ENCODE measurements around the gene DAB2IP. TPM values are rescaled to one million over a fixed set of nuclear protein-coding genes. Genes with fewer than 3 reads are reported as not detected.

The DAB2IP gene
- total and polyA plus RNA-seq, 2 donors: 16.8 to 42.3 TPM

- 30% methylated on average over 20 of the region's 20 CpGs for WGBS
- peak; percentile 40 for DNase-seq (ENCODE audit: extremely low spot score)
- H3K36me3 ChIP-seq (ENCODE audit: insufficient read depth): no peaks in the 10 kb centered on the region
- H3K4me1 ChIP-seq (ENCODE audit: insufficient read depth): no peaks in the 10 kb centered on the region
- H3K27ac ChIP-seq (ENCODE audit: low read depth): no peak overlapping the region
- no peak overlapping the region for H3K4me3 ChIP-seq (ENCODE audit: low read depth, low read length)
Observed at GRCh38 chr9:121819428-121820231, 168.2 kb downstream of the DAB2IP start.

DNA sequence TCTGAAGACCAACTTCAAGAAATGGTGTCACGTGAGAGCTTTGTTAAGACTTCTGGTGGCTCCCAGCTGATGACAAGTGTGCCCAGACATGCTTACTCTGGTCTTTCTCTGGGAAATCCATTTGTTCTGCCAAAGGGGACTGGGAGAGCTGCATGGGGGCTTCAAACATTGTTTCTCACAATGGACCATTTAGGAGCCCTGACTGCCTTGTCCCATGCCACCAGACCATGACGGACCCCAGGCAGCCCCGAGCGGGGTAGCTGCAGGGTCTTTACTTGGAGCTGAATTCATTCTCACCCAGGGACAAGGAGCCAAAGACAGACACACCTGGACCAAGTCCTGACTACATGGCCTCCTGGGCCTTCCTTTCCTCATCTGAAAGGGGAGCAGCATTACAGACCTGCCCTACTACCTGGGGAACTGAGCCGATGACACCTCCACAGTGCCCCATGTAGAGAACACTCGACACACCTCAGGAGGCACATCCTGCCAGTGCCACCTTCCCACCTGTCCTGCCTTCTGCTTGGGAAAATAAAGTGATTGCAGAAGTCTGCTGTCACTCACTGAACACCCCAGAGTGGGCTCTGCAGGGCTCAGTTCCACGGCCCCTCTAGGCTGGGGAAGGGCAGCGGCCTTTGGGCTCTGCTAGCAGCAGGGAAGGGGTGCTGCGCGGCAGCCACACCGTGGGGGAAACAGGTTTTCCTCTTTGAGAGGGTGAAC lies 169.0 kb downstream of the DAB2IP start:
- no peak overlapping the region for H3K4me3 ChIP-seq (ENCODE audit: low read depth, low read length)
- no peaks in the 10 kb centered on the region for H3K4me1 ChIP-seq (ENCODE audit: insufficient read depth)
- no peak for DNase-seq (ENCODE audit: extremely low spot score)
- no peaks in the 10 kb centered on the region for H3K36me3 ChIP-seq (ENCODE audit: insufficient read depth)
- WGBS: 94% methylated on average over 11 of the region's 11 CpGs
- no peak overlapping the region for H3K27ac ChIP-seq (ENCODE audit: low read depth)

- Histone ChIP-seq H3K4me1 (ENCODE audit: insufficient read depth) (no peaks in the 10 kb centered on the region), H3K36me3 (ENCODE audit: insufficient read depth) (no peaks in the 10 kb centered on the region), H3K27ac (ENCODE audit: low read depth) (no peak overlapping the region), H3K4me3 (ENCODE audit: low read depth, low read length) (no peak overlapping the region)
- 96% methylated on average over 5 of the region's 5 CpGs for WGBS
- DNase-seq (ENCODE audit: extremely low spot score): no peak
Observed at GRCh38 chr9:121821326-121821725, 169.9 kb downstream of the DAB2IP start.

DNA sequence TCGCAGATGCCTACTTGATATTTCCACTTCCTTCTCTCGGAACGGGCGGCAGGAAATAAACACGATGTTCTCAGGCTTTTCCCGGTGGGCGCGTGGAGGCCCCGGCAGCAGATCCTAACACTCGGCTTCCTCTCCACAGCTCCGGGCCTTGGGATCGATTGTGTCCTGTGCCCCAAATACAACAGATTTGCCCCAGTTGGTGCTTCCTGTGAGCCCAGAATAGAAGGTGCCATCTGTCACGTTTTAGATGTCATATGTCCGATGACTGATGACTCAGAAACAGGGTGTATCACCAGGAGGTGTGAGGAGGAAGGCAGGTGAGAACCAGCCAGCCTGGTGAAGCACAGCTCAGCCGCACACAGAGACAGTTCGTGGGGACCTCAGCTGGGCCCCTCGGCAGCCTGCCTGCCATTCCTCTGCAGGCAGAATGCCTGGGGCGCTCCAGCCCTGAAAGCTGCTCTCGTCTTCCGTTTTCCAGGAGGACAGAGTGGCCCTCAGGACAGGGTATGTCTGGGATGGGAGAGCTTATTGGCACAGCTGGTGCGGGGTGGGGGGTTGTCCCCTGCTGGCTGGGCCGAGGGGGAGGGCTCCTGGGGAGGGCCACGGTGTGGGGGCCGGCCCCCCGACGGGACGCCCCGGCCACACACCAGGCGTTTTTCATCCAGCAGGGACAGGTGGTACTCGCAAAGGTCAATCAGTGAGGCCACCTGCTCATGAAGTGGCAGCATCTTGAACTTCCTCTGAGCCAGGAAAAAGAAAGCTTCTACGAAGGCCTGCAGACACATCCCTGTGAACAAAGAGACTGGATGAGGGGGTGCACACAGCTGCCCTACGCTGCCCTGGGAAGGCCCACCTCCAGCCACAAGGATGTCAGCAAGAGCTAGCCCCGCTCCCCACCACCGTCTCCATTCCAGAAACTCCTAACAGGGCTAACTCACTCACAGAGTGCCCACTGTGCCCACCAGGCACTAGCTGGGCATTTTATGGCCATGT lies 171.0 kb downstream of the DAB2IP start:
- Histone ChIP-seq H3K4me1 (ENCODE audit: insufficient read depth) (no peaks in the 10 kb centered on the region), H3K27ac (ENCODE audit: low read depth) (no peak overlapping the region), H3K36me3 (ENCODE audit: insufficient read depth) (no peaks in the 10 kb centered on the region), H3K4me3 (ENCODE audit: low read depth, low read length) (no peak overlapping the region)
- no peak for DNase-seq (ENCODE audit: extremely low spot score)
- WGBS: 87% methylated on average over 34 of the region's 34 CpGs

DNA sequence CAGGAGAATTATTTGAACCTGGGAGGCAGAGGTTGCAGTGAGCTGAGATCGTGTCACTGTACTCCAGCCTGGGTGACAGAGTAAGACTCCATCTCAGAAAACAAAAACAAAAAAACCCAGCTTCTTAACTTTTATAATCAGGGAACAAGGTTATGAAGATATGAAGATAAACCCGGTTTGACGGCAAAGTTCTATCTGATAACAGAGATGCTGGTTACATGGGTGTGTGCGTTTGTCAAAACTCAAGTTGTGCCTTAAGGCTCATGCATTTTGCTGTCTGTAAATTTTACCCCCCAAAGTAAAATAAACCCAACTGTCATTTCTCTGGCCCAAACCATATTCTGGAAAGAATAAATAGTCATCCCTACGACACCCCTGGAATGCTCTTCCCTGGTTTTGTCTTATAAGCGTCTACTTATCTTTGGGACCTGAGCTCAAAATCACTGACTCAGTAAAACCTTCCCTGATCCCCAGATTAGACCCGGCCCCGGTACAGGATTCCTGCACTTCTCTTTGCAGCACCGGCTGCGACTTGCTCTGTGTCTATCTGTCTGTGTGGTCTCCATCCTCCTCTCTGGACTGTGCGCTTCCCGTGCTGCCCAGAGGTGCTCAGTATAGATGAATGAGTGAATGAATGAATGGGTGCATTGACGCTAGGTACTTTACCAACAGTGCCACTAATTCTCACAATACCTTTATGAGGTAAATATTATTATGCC lies 172.2 kb downstream of the DAB2IP start:
- no peak for DNase-seq (ENCODE audit: extremely low spot score)
- WGBS: 84% methylated on average over 13 of the region's 13 CpGs

DNA sequence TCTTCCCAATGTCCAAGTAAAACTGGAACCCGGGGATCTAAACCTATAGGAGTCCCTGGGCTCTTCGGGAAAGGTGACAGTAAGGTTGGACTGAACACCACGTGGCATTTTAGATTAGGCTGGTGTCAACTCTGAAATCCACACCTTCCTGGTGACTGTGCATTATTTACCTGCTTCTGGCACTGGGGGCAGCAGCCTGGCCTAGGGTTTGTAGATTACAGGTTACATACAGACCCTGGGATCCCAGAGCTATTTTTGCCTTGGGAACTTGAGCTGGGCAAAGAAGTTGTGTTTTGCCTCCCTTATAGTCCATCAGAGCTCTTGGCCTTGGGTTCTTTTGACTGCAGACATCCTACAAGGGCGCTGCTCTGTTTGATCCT lies 173.2 kb downstream of the DAB2IP start:
- DNase-seq (ENCODE audit: extremely low spot score): no peak
- Histone ChIP-seq H3K4me3 (ENCODE audit: low read depth, low read length) (no peak overlapping the region), H3K4me1 (ENCODE audit: insufficient read depth) (no peaks in the 10 kb centered on the region), H3K36me3 (ENCODE audit: insufficient read depth) (no peaks in the 10 kb centered on the region), H3K27ac (ENCODE audit: low read depth) (no peak overlapping the region)
- WGBS: 88% methylated on average over 4 of the region's 4 CpGs

More for the DNA sequence above, 172.2 kb downstream of the DAB2IP start:
- Histone ChIP-seq H3K4me1 (ENCODE audit: insufficient read depth) (no peaks in the 10 kb centered on the region), H3K4me3 (ENCODE audit: low read depth, low read length) (no peak overlapping the region), H3K27ac (ENCODE audit: low read depth) (no peak overlapping the region), H3K36me3 (ENCODE audit: insufficient read depth) (no peaks in the 10 kb centered on the region)

- WGBS: 69% methylated on average over 12 of the region's 12 CpGs
Observed at GRCh38 chr9:121825031-121825691, 173.7 kb downstream of the DAB2IP start.

GRCh38 chr9:121826711-121827110 lies 175.3 kb downstream of the DAB2IP start:
- Histone ChIP-seq H3K36me3 (ENCODE audit: insufficient read depth) (no peaks in the 10 kb centered on the region), H3K27ac (ENCODE audit: low read depth) (no peak overlapping the region), H3K4me1 (ENCODE audit: insufficient read depth) (no peaks in the 10 kb centered on the region), H3K4me3 (ENCODE audit: low read depth, low read length) (no peak overlapping the region)
- no peak for DNase-seq (ENCODE audit: extremely low spot score)
- 89% methylated on average over 7 of the region's 7 CpGs for WGBS

More at GRCh38 chr9:121825031-121825691, 173.7 kb downstream of the DAB2IP start:
- Histone ChIP-seq H3K27ac (ENCODE audit: low read depth) (no peak overlapping the region), H3K4me3 (ENCODE audit: low read depth, low read length) (no peak overlapping the region), H3K4me1 (ENCODE audit: insufficient read depth) (no peaks in the 10 kb centered on the region), H3K36me3 (ENCODE audit: insufficient read depth) (no peaks in the 10 kb centered on the region)
- DNase-seq (ENCODE audit: extremely low spot score): no peak

- H3K36me3 ChIP-seq (ENCODE audit: insufficient read depth): no peaks in the 10 kb centered on the region
- no peak overlapping the region for H3K4me3 ChIP-seq (ENCODE audit: low read depth, low read length)
- WGBS: 94% methylated on average over 17 of the region's 17 CpGs
- no peak for DNase-seq (ENCODE audit: extremely low spot score)
- no peak overlapping the region for H3K27ac ChIP-seq (ENCODE audit: low read depth)
- H3K4me1 ChIP-seq (ENCODE audit: insufficient read depth): no peaks in the 10 kb centered on the region
Observed at GRCh38 chr9:121827251-121827967, 176.0 kb downstream of the DAB2IP start.

GRCh38 chr9:121830441-121831140 lies 179.2 kb downstream of the DAB2IP start:
- no peak overlapping the region for H3K4me3 ChIP-seq (ENCODE audit: low read depth, low read length)
- no peak overlapping the region for H3K27ac ChIP-seq (ENCODE audit: low read depth)
- WGBS: 91% methylated on average over 3 of the region's 3 CpGs
- H3K36me3 ChIP-seq (ENCODE audit: insufficient read depth): no peaks in the 10 kb centered on the region
- DNase-seq (ENCODE audit: extremely low spot score): no peak
- H3K4me1 ChIP-seq (ENCODE audit: insufficient read depth): no peaks in the 10 kb centered on the region

DNA sequence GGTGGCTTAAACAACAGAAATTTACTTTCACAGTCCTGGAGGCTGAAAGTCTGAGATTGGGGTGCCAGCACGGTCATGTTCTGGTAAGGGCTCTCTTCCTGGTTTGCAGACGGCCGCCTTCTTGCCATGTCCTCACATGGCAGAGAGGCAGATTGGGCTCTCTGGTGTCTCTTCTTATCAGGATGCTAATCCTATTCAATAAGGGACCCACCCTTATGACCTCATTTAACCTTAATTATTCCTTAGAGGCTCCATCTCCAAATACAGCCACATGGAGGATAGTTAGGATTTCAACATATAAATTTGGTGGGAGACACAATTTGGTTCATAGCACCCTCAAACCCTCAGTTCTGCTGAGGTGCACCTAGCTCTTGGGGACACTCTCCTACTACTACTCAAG lies 180.4 kb downstream of the DAB2IP start:
- 97% methylated on average over 3 of the region's 3 CpGs for WGBS
- Histone ChIP-seq H3K36me3 (ENCODE audit: insufficient read depth) (no peaks in the 10 kb centered on the region), H3K27ac (ENCODE audit: low read depth) (no peak overlapping the region), H3K4me3 (ENCODE audit: low read depth, low read length) (no peak overlapping the region), H3K4me1 (ENCODE audit: insufficient read depth) (no peaks in the 10 kb centered on the region)
- DNase-seq (ENCODE audit: extremely low spot score): no peak

All from urinary bladder (tissue), 4 donors.